ENCODE measurements around the gene ANKRD34A.

ANKRD34A gene

GRCh38 chr1:145942871-145943270 lies 21.5 kb downstream of the ANKRD34A start:
- H2AFZ ChIP-seq (ENCODE audit: low read depth, low read length) = no peak overlapping the region
- no peak overlapping the region for H4K8ac ChIP-seq (ENCODE audit: low read length)
- no peak overlapping the region for H3K4ac ChIP-seq (ENCODE audit: low read depth in 1 of 2, low read length in 2 of 2)
- H3K23ac ChIP-seq (ENCODE audit: low read length in 2 of 2) = no peak overlapping the region
- H3K79me1 ChIP-seq (replicated peaks; ENCODE audit: low read length, poor library complexity, severe bottlenecking) = peaks cover 16% of the 10 kb centered on the region
- no peak overlapping the region for H2BK15ac ChIP-seq (ENCODE audit: low read depth, poor library complexity, severe bottlenecking)
- no peak overlapping the region for H3K27ac ChIP-seq (ENCODE audit: low read length, poor library complexity, severe bottlenecking)
- no peak overlapping the region for H2BK12ac ChIP-seq (ENCODE audit: low read length in 2 of 2)
- no peak overlapping the region for H3K18ac ChIP-seq (ENCODE audit: low read depth in 1 of 2, low read length in 2 of 2)
- no peak for DNase-seq
- no peak overlapping the region for H3K4me3 ChIP-seq (ENCODE audit: insufficient read depth in 1 of 2, low read depth in 1 of 2, low read length in 2 of 2)
- peaks cover 9 to 47% of the 10 kb centered on the region in 2 experiments for H3K36me3 ChIP-seq (ENCODE audit: control insufficient read depth in 1 of 2, insufficient read depth in 2 of 2, low read depth in 1 of 2, low read length in 2 of 2)
- no peaks in the 10 kb centered on the region for H3K27me3 ChIP-seq (ENCODE audit: control insufficient read depth in 1 of 2, insufficient read depth in 1 of 2, low read length in 2 of 2)
- H3K4me1 ChIP-seq (ENCODE audit: control insufficient read depth, insufficient read depth, low read depth, low read length) = no peaks in the 10 kb centered on the region
- H3K9me3 ChIP-seq (ENCODE audit: control insufficient read depth, low read length) = no peaks in the 10 kb centered on the region
- no peak overlapping the region for H2BK120ac ChIP-seq (ENCODE audit: low read depth, low read length)
- H2BK5ac ChIP-seq (ENCODE audit: low read depth, low read length, poor library complexity, severe bottlenecking) = no peak overlapping the region
- no peak overlapping the region for H2AK5ac ChIP-seq (ENCODE audit: low read length, severe bottlenecking)
- WGBS = 93% methylated on average over 6 of the region's 6 CpGs
- peak overlapping the region; percentile 70 for H3K9ac ChIP-seq (ENCODE audit: low read length)
- no peak overlapping the region for H3K14ac ChIP-seq (ENCODE audit: low read length in 2 of 2)
- H3K4me2 ChIP-seq (ENCODE audit: low read length, poor library complexity, severe bottlenecking) = no peak overlapping the region
- H4K91ac ChIP-seq (ENCODE audit: low read length) = no peak overlapping the region

GRCh38 chr1:145942405-145942804 lies 22.0 kb downstream of the ANKRD34A start:
- no peak overlapping the region for H2AK5ac ChIP-seq (ENCODE audit: low read length, severe bottlenecking)
- H2BK5ac ChIP-seq (ENCODE audit: low read depth, low read length, poor library complexity, severe bottlenecking) = no peak overlapping the region
- H4K8ac ChIP-seq (ENCODE audit: low read length) = no peak overlapping the region
- no peaks in the 10 kb centered on the region for H3K27me3 ChIP-seq (ENCODE audit: control insufficient read depth in 1 of 2, insufficient read depth in 1 of 2, low read length in 2 of 2)
- H3K36me3 ChIP-seq (ENCODE audit: control insufficient read depth in 1 of 2, insufficient read depth in 2 of 2, low read depth in 1 of 2, low read length in 2 of 2) = peaks cover 9 to 46% of the 10 kb centered on the region in 2 experiments
- no peaks in the 10 kb centered on the region for H3K4me1 ChIP-seq (ENCODE audit: control insufficient read depth, insufficient read depth, low read depth, low read length)
- no peak overlapping the region for H3K14ac ChIP-seq (ENCODE audit: low read length in 2 of 2)
- no peak overlapping the region for H3K27ac ChIP-seq (ENCODE audit: low read length, poor library complexity, severe bottlenecking)
- no peak overlapping the region for H2AFZ ChIP-seq (ENCODE audit: low read depth, low read length)
- peak overlapping the region; percentile 70 for H3K9ac ChIP-seq (ENCODE audit: low read length)
- H2BK120ac ChIP-seq (ENCODE audit: low read depth, low read length) = no peak overlapping the region
- H2BK12ac ChIP-seq (ENCODE audit: low read length in 2 of 2) = no peak overlapping the region
- no peak overlapping the region for H3K23ac ChIP-seq (ENCODE audit: low read length in 2 of 2)
- no peaks in the 10 kb centered on the region for H3K9me3 ChIP-seq (ENCODE audit: control insufficient read depth, low read length)
- no peak overlapping the region for H3K4ac ChIP-seq (ENCODE audit: low read depth in 1 of 2, low read length in 2 of 2)
- no peak overlapping the region for H2BK15ac ChIP-seq (ENCODE audit: low read depth, poor library complexity, severe bottlenecking)
- 83% methylated on average over 4 of the region's 4 CpGs for WGBS
- H3K79me1 ChIP-seq (replicated peaks; ENCODE audit: low read length, poor library complexity, severe bottlenecking) = peaks cover 14% of the 10 kb centered on the region
- H4K91ac ChIP-seq (ENCODE audit: low read length) = no peak overlapping the region
- DNase-seq = no peak
- H3K4me3 ChIP-seq (ENCODE audit: insufficient read depth in 1 of 2, low read depth in 1 of 2, low read length in 2 of 2) = no peak overlapping the region
- H3K4me2 ChIP-seq (ENCODE audit: low read length, poor library complexity, severe bottlenecking) = no peak overlapping the region
- no peak overlapping the region for H3K18ac ChIP-seq (ENCODE audit: low read depth in 1 of 2, low read length in 2 of 2)

GRCh38 chr1:145937436-145937835 lies 26.9 kb downstream of the ANKRD34A start:
- H2BK15ac ChIP-seq (ENCODE audit: low read depth, poor library complexity, severe bottlenecking) = no peak overlapping the region
- no peak for DNase-seq
- H4K91ac ChIP-seq (ENCODE audit: low read length) = no peak overlapping the region
- H3K4ac ChIP-seq (ENCODE audit: low read depth in 1 of 2, low read length in 2 of 2) = no peak overlapping the region
- peaks cover 7% of the 10 kb centered on the region for H3K79me1 ChIP-seq (replicated peaks; ENCODE audit: low read length, poor library complexity, severe bottlenecking)
- no peak overlapping the region for H3K9ac ChIP-seq (ENCODE audit: low read length)
- no peaks in the 10 kb centered on the region for H3K9me3 ChIP-seq (ENCODE audit: control insufficient read depth, low read length)
- H3K4me2 ChIP-seq (ENCODE audit: low read length, poor library complexity, severe bottlenecking) = no peak overlapping the region
- no peak overlapping the region for H3K14ac ChIP-seq (ENCODE audit: low read length in 2 of 2)
- WGBS = 100% methylated on average over 1 of the region's 1 CpG
- no peak overlapping the region for H3K23ac ChIP-seq (ENCODE audit: low read length in 2 of 2)
- no peak overlapping the region for H2BK12ac ChIP-seq (ENCODE audit: low read length in 2 of 2)
- H3K36me3 ChIP-seq (ENCODE audit: control insufficient read depth in 1 of 2, insufficient read depth in 2 of 2, low read depth in 1 of 2, low read length in 2 of 2) = peaks cover 10 to 51% of the 10 kb centered on the region in 2 experiments
- H4K8ac ChIP-seq (ENCODE audit: low read length) = no peak overlapping the region
- H3K18ac ChIP-seq (ENCODE audit: low read depth in 1 of 2, low read length in 2 of 2) = no peak overlapping the region
- H2AK5ac ChIP-seq (ENCODE audit: low read length, severe bottlenecking) = no peak overlapping the region
- H2AFZ ChIP-seq (ENCODE audit: low read depth, low read length) = no peak overlapping the region
- no peak overlapping the region for H3K27ac ChIP-seq (ENCODE audit: low read length, poor library complexity, severe bottlenecking)
- no peak overlapping the region for H2BK120ac ChIP-seq (ENCODE audit: low read depth, low read length)
- H2BK5ac ChIP-seq (ENCODE audit: low read depth, low read length, poor library complexity, severe bottlenecking) = no peak overlapping the region
- H3K4me1 ChIP-seq (ENCODE audit: control insufficient read depth, insufficient read depth, low read depth, low read length) = no peaks in the 10 kb centered on the region
- H3K4me3 ChIP-seq (ENCODE audit: insufficient read depth in 1 of 2, low read depth in 1 of 2, low read length in 2 of 2) = no peak overlapping the region
- no peaks in the 10 kb centered on the region for H3K27me3 ChIP-seq (ENCODE audit: control insufficient read depth in 1 of 2, insufficient read depth in 1 of 2, low read length in 2 of 2)

GRCh38 chr1:145936247-145936646 lies 28.1 kb downstream of the ANKRD34A start:
- H3K36me3 ChIP-seq (ENCODE audit: control insufficient read depth in 1 of 2, insufficient read depth in 2 of 2, low read depth in 1 of 2, low read length in 2 of 2) = peaks cover 10 to 45% of the 10 kb centered on the region in 2 experiments
- H3K79me1 ChIP-seq (replicated peaks; ENCODE audit: low read length, poor library complexity, severe bottlenecking) = peaks cover 7% of the 10 kb centered on the region
- no peak overlapping the region for H3K14ac ChIP-seq (ENCODE audit: low read length in 2 of 2)
- no peak overlapping the region for H3K4me3 ChIP-seq (ENCODE audit: insufficient read depth in 1 of 2, low read depth in 1 of 2, low read length in 2 of 2)
- no peak overlapping the region for H4K8ac ChIP-seq (ENCODE audit: low read length)
- H3K9me3 ChIP-seq (ENCODE audit: control insufficient read depth, low read length) = no peaks in the 10 kb centered on the region
- DNase-seq = no peak
- no peak overlapping the region for H2BK5ac ChIP-seq (ENCODE audit: low read depth, low read length, poor library complexity, severe bottlenecking)
- no peaks in the 10 kb centered on the region for H3K27me3 ChIP-seq (ENCODE audit: control insufficient read depth in 1 of 2, insufficient read depth in 1 of 2, low read length in 2 of 2)
- no peak overlapping the region for H3K9ac ChIP-seq (ENCODE audit: low read length)
- H3K23ac ChIP-seq (ENCODE audit: low read length in 2 of 2) = no peak overlapping the region
- no peak overlapping the region for H3K18ac ChIP-seq (ENCODE audit: low read depth in 1 of 2, low read length in 2 of 2)
- H2BK120ac ChIP-seq (ENCODE audit: low read depth, low read length) = no peak overlapping the region
- no peak overlapping the region for H3K4ac ChIP-seq (ENCODE audit: low read depth in 1 of 2, low read length in 2 of 2)
- no peak overlapping the region for H2AFZ ChIP-seq (ENCODE audit: low read depth, low read length)
- H2BK12ac ChIP-seq (ENCODE audit: low read length in 2 of 2) = no peak overlapping the region
- H3K4me1 ChIP-seq (ENCODE audit: control insufficient read depth, insufficient read depth, low read depth, low read length) = no peaks in the 10 kb centered on the region
- no peak overlapping the region for H2AK5ac ChIP-seq (ENCODE audit: low read length, severe bottlenecking)
- H4K91ac ChIP-seq (ENCODE audit: low read length) = no peak overlapping the region
- H2BK15ac ChIP-seq (ENCODE audit: low read depth, poor library complexity, severe bottlenecking) = no peak overlapping the region
- H3K4me2 ChIP-seq (ENCODE audit: low read length, poor library complexity, severe bottlenecking) = no peak overlapping the region
- no peak overlapping the region for H3K27ac ChIP-seq (ENCODE audit: low read length, poor library complexity, severe bottlenecking)
- WGBS = 100% methylated on average over 6 of the region's 8 CpGs
